Keratinocyte (primary cell): ENCODE measurements around the gene CALML5.

ENCODE experiments used
- CTCF ChIP-seq, 3 experiments: IDR thresholded peaks in 1 of 3; conservative IDR thresholded peaks in 1 of 3; optimal IDR thresholded peaks in 1 of 3; 2 replicates in 2 of 3; 3 replicates in 1 of 3; pipeline versions ENCODE3 to v1.5.1; 2011; ENCODE audit warnings: low read length in 3 of 3, mild to moderate bottlenecking in 3 of 3, moderate library complexity in 2 of 3, control low read depth in 1 of 3, inconsistent platforms in 1 of 3; ENCODE audit not compliant: insufficient read depth in 2 of 3; ENCODE audit errors: extremely low read depth in 1 of 3
- EZH2 ChIP-seq: IDR thresholded peaks from one replicate; pipeline ENCODE4 v1.6.1; 2012; ENCODE audit warnings: inconsistent platforms, mild to moderate bottlenecking, low read length, moderate library complexity

DNA sequence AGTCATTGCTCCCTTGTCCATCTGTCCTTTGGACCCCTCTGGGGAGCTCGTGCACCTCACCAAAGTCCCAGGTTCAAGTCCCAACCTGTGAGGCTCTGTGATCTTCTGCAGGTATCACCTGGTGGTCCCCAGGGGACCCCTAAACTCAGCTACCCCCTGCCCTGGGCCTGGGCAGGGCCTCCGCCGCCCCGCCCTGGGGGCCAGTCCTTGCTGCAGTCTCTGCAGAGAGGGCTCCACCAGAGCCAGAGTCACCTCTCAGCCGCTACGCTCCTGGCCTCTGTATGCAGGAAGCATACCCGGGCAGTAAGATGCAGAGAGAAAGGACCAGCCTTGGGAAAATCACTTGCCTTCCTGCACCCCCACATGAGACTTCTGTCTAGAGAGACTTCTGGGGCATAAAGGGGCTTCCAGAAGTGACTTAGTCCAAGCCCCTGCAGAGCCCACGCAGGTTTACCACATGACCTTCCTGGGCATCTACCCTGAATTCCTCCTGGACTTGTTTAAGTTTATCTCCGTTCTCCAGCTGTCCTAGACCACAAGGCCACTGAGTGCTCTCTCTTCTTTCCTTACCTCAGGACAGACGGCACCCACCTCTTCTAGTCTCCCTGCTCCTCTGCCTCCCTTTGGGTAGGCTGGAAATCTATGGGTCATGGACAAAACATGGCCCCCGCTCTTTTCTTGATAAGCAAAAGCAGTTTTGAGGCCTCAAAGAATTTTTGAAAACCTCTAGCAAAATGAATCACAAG is 21.2 kb downstream of the CALML5 start:
- no peak for TF ChIP-seq CTCF (optimal IDR thresholded peaks at IDR 0.05 in 1 of 3, IDR thresholded peaks at IDR 0.05 in 1 of 3, conservative IDR thresholded peaks at IDR 0.05 in 1 of 3; ENCODE audit: extremely low read depth in 1 of 3, insufficient read depth in 2 of 3, low read length in 3 of 3)
- no peak for TF ChIP-seq EZH2
